ENCODE measurements around the gene HAUS7. TPM values are rescaled to one million over a fixed set of nuclear protein-coding genes. Genes with fewer than 3 reads are reported as not detected.

Gene HAUS7
- total RNA-seq, 1 donor from 2014 or later = 11.3 TPM

- DNase-seq (ENCODE audit: low read depth in 2 of 2) = no peak
Measured at GRCh38 chrX:153499341-153499740, 29.0 kb upstream of the HAUS7 start.

- DNase-seq (ENCODE audit: low read depth in 2 of 2) = no peak
Measured at GRCh38 chrX:153498453-153498852, 28.1 kb upstream of the HAUS7 start.

- DNase-seq (ENCODE audit: low read depth in 2 of 2) = no peak
Measured at GRCh38 chrX:153496590-153496959, 26.2 kb upstream of the HAUS7 start.

GRCh38 chrX:153495903-153496589 is 25.7 kb upstream of the HAUS7 start:
- DNase-seq (ENCODE audit: low read depth in 2 of 2) = no peak

GRCh38 chrX:153495362-153495751 is 25.0 kb upstream of the HAUS7 start:
- DNase-seq (ENCODE audit: low read depth in 2 of 2) = peak in 1 of 2 donors; percentile 10

- DNase-seq (ENCODE audit: low read depth in 2 of 2) = peak; percentile 52 to 81
Measured at GRCh38 chrX:153494541-153495361, 24.4 kb upstream of the HAUS7 start, which contains the start of gene BGN. BGN (plus strand) TSS chrX:153494980; CDS start chrX:153504632, 9,652 bp downstream.

- no peak for DNase-seq (ENCODE audit: low read depth in 2 of 2)
Measured at GRCh38 chrX:153494061-153494460, 23.7 kb upstream of the HAUS7 start.

GRCh38 chrX:153493085-153493484 is 22.7 kb upstream of the HAUS7 start:
- no peak for DNase-seq (ENCODE audit: low read depth in 2 of 2)

- DNase-seq (ENCODE audit: low read depth in 2 of 2) = no peak
Measured at GRCh38 chrX:153492543-153492942, 22.2 kb upstream of the HAUS7 start.

GRCh38 chrX:153491918-153492317 is 21.5 kb upstream of the HAUS7 start:
- DNase-seq (ENCODE audit: low read depth in 2 of 2) = peak in 1 of 2 donors; percentile 10

GRCh38 chrX:153491351-153491914 is 21.1 kb upstream of the HAUS7 start:
- no peak for DNase-seq (ENCODE audit: low read depth in 2 of 2)

GRCh38 chrX:153490217-153490930 is 20.0 kb upstream of the HAUS7 start:
- no peak for DNase-seq (ENCODE audit: low read depth in 2 of 2)

- DNase-seq (ENCODE audit: low read depth in 2 of 2) = peak; percentile 29 to 77
Measured at GRCh38 chrX:153488231-153488914, 18.0 kb upstream of the HAUS7 start.

GRCh38 chrX:153487590-153488071 is 17.3 kb upstream of the HAUS7 start:
- peak in 1 of 2 donors; percentile 50 for DNase-seq (ENCODE audit: low read depth in 2 of 2)

- no peak for DNase-seq (ENCODE audit: low read depth in 2 of 2)
Measured at GRCh38 chrX:153486171-153486570, 15.8 kb upstream of the HAUS7 start.

GRCh38 chrX:153485396-153486080 is 15.2 kb upstream of the HAUS7 start:
- DNase-seq (ENCODE audit: low read depth in 2 of 2) = no peak

- no peak for DNase-seq (ENCODE audit: low read depth in 2 of 2)
Measured at GRCh38 chrX:153482376-153483015, 12.1 kb upstream of the HAUS7 start.

- no peak for DNase-seq (ENCODE audit: low read depth in 2 of 2)
Measured at GRCh38 chrX:153481043-153481442, 10.7 kb upstream of the HAUS7 start.

- DNase-seq (ENCODE audit: low read depth in 2 of 2) = no peak
Measured at GRCh38 chrX:153478746-153479145, 8.4 kb upstream of the HAUS7 start.

- no peak for DNase-seq (ENCODE audit: low read depth in 2 of 2)
Measured at GRCh38 chrX:153477901-153478300, 7.5 kb upstream of the HAUS7 start.
